Measurements from ENCODE around the gene ACP1.
A peak's percentile ranks its signal among the peaks of the same experiment; 100 is the strongest.

ACP1 gene

DNA sequence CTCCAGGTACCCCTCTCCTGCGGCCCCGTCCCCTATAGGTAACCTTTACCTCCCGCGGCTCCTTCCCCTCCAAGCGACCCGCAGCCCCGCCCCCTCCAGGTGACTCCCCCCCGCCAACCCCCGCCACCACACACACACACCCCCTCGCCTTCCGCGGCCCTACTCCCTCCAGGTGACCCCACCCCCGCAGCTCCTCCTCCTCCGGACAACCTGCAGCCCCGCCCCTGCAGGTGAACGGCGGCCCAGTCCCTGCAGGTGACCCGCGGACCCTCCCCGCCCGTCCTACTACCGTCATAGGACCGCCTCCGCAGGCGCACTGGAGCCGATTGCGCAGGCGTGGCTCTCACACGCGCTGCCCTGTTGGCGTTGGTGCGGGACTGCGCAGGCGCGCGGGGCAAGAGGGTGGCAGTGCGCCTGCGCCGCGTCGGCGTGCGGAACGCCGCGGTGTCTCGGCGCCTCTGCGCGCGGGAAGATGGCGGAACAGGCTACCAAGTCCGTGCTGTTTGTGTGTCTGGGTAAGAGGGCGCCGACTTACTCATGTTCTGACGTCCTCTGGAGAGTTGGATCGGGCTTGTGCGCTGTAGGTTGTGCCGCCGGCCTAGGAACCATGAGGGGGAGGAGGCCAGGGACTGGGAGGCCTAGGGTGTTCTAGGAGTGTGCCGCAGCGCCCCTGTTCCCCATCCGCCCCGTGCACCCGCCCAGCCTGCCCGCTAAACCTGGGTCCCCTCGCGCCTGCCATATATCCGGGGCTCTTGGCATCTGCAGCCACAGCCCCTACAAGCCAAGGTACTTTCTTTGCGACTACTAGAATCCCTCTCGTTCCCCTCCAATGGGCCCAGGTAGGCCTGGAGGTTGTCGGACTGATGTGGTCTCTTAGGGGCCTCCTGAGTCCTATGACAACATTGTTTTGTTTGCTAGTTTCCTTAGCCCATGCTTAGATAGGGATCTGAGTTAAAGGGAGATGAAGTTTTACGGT lies at the start of gene ACP1:
Gene ACP1, plus strand, starts transcription at position 455 of the 976 bp plus-strand sequence. Its CDS starts 18 bp downstream, at position 473.
- DNase-seq (ENCODE audit: low spot score) = peak; percentile 93

DNA sequence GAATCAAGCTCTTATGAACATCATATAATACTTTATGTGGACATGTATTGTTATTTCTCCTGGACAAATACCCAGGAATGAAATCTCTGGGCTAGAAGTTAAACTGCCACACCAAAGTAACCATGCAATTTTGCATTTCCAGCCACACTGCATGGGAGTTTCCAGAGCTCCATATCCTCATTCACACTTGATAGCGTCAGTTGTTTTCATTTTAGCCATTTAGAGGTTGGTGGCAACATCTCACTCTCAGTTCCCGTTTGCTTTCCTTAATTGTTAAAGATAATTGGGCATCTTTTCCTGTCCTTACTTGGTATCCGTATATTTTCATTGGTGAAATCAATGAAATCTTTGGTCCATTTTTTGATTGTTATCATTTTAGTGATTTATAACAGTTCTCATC lies 48.7 kb upstream of the ACP1 start:
- DNase-seq (ENCODE audit: low spot score) = no peak

DNA sequence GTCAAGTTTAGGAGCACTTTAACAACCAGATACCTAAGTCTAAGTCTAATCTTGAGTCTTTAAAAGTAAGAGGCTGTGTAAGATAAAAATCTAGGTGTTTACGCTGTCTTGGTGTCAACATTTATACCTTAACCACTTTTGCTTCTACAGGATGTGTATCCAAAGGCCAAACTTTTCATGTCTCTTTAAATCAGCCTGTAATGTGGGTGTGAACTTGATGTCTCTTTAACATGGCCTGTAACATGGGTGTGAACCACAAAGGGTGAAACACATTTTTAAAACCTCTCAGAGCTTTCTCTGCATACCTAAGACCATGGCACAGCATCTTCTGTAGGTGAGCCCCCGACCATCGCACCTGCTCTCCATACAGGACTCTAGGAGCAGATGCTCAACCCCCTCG lies 41.3 kb upstream of the ACP1 start:
- no peak for DNase-seq (ENCODE audit: low spot score)

DNA sequence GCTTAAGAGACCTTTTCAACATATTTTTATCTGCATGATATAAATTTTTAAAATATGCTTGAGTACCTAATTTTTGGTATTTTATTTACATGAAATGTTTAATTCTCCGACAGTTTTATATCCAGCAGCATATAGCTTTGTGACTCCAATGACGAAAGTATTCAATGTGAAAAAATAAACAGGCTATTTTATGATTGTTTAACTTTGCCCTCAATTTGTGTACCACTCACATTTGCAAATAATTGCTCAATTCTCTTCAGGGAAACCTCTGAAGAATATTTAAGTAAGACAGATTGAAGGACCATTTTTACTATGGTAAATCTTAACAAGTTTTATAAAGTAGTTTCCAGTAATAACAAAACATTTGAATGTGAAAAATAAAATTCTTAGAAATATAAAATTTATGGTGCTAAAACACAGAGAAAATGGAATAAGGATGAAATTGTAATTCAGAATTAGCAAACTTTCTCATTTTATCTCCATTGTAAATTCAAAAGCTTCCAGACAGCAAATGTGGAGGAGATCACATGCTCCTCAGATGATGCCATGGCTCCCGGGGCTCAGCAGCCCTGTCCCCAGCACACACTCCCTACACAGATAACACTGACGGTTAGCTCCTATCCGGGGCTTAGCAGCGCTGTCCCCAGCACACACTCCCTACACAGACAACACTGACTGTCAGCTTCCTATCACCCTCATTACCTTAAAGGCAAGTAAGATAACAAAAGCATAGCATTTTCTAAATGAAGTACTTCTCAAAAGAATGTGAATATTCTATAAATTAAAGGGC lies 40.6 kb upstream of the ACP1 start:
- no peak for DNase-seq (ENCODE audit: low spot score)

DNA sequence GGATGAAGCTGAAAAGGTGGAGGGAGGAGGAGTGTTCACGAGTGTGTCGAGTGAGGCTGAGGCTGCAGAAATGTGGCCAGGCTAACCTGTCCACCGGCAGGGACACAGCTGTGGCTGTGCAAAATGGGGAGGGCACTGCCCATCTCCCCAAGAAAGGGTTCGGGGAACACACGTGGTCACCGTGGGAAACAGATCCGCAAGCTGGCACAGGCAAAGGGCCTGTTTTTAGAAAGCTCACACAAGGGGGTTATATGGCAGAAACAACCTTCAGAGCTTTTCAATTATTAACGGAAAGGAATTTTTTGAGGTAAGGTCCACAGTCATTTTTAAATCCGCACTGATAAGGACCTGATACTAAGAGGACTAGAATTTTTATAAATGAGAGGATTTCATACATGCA lies 36.6 kb upstream of the ACP1 start:
- no peak for DNase-seq (ENCODE audit: low spot score)

DNA sequence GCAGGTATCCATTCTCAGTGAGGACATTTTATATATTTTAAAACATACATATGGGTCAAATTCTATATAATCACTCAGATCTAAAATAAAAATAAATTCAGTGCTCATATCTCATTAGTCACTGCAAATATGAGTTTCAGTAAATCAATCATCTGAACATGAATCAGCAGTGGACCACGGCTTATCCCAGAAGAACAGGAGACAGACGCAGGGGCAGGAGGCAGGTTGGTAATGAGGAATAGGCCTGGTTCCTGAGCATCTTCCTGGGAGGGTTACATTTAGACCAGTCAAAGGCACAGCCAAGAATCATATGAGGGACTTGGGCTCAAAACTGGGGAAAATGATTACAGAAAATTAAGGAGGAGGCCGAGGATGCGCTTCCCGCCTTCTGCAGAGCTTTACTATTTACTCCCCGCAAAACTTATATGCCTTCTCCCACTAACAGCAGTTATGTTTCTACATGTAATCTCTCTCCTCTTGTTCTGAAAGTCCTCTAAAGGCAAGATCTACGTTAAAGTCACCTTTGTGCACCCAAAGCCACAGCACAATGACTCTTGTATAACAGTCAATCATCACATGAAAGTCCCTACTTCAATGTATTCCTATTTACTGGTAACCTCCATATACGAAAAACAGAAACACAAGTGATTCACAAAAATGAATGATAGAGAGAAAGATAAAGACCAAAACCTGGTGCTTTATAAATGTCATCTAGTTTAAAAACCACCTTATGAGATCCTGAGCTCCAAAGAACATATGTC lies 36.0 kb upstream of the ACP1 start:
- no peak for DNase-seq (ENCODE audit: low spot score)

DNA sequence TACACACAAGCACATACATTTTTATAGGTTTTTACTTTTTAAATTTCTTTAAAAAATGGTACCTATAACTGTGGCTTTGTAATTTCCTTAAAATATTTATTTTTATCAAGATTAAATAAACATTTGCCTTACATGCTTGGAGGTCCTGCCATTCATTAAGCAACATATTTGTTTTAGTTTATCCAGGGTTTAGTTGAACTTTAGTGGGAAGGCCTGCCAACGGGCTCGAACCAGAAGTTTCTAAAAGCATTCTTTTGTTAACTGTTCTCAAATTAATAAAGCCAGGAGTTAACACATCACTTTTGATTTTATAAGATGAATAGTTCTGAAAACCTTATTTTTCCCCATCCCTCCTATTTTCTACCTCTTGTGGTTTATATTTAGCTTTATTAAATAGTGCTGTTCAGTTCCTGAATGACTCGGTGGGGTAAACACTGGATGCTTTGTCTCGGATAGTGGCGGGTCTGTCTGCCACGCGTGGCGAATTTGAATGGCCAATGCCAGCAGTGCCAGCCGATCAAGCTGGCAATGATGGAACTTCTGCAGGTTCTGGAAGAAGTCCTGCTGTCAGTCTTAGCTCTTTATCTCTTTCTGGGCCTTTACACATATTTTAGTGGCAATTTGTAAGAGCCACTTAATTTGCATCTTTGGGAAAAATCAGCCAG lies 33.1 kb upstream of the ACP1 start:
- DNase-seq (ENCODE audit: low spot score) = no peak

DNA sequence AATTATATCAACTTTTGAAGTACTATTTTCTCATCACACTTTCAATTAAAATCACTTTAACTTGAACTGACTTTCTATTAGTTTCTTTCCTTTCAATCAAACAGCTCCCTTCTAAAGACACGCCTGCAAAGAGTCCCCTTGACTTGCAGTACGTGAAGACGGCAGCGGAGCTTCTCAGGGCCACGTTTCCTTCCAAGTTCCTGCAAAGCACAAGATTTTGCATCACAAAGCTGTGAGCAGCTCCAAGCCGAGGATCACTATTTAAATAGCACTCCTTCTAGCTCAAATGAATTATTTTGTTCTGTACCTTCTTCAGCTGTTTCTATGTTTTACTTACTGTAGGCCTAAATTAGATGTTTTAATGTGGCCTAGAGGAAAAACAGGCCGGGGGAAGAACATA lies 31.7 kb upstream of the ACP1 start:
- DNase-seq (ENCODE audit: low spot score) = no peak

DNA sequence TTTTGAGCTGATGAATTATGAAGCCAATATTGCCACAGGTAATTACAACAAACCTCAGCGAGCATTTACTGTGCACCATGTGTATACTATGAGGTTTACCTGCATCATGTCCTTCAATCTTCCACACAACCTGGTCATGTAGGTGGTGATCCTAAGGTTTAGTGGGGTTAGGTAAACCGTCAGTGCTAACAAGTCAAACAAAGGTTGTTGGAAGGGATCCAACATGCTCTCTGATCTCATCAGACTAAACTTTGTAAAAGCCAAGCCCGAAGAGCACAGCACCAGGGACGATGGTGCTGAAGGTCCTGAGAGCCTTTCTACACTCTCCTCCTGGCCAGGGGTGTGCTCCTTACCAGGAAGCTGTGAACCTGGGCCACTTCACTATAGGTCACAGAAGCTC lies 30.3 kb upstream of the ACP1 start:
- no peak for DNase-seq (ENCODE audit: low spot score)

DNA sequence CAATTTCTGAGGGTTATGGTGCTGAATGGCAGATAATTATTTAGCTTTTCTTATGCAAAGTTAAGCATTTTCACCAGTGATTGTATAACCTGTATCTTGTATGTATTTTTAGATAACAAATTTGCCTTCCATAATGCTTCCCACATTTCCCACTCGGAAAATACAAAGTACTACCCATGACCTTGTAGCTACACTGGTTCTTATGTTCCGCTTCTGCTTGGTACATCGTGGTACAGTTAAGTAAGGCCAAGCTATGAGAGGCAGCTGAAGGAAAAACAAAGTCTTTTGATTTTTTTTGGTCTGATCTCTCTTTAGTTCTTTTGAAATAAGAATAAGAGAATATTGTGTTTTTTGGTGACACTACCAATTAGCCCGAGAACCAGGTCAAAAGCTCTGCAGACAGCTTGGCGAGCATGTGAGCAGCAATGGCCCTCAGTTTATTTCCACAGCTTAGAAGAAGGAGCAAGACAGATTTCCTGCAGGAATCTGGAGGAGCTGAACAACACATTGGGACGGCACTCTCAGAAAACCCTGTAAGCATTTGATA lies 27.7 kb upstream of the ACP1 start:
- no peak for DNase-seq (ENCODE audit: low spot score)

DNA sequence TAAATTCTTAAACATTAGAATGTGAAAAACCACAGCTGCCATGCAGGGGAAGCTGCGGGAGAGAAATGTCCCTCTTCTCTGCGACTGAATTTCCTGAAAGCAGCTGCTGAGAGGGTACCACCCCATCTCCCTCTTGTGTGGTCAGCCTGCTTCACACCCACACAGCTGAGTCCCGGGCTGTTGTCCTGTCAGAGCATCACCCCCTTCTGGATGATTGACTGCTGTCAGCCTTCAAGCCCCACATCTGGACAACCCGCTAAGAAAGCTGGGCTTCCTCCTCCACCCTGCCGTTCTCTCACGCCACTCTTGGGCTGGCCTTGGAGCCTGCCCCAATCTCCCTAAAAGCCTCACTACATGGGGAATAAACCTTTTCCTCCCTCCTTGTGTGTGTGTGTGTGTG lies 26.9 kb upstream of the ACP1 start:
- DNase-seq (ENCODE audit: low spot score) = no peak

DNA sequence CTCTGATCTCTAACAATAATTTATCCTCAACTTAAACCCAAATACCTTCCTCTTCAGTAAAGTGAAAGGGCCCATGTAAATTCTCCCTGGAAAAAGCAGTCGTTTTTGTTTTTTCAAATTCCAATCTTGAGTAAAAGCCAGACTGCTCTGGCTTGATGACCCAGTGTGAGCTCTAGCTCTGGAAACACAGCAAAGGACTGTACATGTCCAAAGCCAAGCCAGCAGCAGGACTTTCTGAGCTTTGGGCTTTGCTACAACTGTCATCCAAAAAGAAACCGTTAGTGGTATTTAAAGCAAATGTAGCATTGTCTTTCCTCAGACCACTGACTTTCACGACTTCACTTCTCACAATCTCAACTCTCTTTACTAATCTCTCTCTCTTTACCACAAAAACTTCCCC lies 26.3 kb upstream of the ACP1 start:
- DNase-seq (ENCODE audit: low spot score) = no peak

DNA sequence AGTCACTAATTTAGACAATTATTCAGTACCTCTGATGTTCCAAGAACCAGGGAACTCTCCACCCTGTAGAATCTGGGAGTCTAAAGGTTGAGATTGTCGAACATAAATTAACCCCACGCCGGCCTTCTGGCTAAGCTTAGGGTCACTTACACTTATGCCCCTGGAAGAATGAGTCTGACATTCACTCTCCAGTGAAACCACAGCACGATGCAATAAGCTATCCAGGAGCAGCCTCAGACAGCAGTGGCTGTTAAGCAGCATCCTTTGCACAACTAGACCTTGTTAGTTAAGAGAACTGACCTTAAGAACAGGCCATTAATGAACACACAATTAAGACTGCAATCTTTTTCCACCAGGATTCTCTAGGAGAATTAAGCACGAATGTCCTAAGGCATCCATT lies 25.9 kb upstream of the ACP1 start:
- no peak for DNase-seq (ENCODE audit: low spot score)

DNA sequence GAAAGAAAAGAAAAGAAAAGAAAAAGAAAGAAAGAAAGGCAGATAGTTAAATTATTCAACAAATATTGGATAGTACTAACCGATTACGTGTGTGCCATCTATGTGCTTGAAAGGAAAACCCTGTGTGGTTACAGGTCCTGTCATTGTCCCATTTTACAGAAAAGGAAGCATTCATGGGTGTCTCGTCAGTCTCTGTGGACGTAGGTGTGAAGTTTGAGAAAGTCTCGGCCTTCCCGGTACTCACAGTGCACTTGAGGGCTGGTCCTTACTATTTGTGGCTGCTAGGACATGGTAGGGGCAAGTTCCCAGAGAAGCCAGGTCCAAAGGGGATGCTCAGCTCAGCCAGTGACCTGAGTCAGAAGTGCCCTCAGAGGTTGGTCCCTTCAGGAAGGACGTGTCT lies 20.2 kb upstream of the ACP1 start:
- no peak for DNase-seq (ENCODE audit: low spot score)

DNA sequence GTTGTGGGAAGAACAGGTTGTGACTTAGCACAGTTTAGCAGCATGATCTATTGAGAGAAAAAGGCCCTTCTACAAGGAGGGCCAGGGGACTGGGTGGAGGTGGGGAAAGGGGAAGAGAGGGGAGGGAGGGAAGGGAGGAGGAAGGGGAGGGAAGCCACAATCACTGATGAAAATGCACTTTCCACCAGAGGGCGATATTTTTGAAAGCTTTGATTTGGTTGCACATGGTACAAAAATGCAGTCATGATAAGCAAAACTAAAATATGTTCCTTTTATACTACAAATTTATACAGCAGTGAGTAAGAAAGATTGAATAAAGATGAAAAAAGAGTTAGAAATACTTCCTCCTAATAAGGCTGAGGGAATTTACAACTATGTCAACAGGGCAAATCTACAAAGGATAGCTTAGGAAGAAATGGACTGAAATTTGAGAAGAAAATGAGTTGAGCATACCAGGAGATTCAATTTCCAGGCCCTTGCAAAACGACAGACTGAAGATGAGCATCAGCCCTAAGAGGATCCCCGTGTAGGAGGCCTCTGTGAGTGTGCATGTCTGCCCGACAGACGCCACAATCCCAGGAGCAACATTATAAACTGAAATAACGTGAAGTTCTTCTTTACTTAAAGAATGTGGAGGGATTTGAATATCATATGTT lies 18.1 kb upstream of the ACP1 start:
- DNase-seq (ENCODE audit: low spot score) = no peak

DNA sequence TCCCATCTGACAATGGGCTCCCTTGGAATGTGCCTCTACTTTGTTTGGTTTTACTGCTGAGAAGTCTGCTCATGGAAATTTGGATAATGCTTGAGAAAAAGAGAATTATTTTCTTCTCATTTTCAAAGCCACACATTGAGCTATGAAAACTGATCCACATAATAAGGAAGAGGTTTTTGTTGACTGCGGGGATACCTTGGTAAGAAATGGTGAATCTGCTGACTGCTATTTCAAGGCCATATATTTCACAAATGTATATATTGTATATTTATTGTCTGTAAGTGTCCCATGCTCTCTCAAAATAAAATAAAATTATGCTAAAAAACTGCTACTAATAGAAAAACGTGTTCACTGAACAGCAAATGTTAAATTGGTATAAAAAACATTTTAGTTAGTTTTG lies 16.0 kb upstream of the ACP1 start:
- DNase-seq (ENCODE audit: low spot score) = no peak

DNA sequence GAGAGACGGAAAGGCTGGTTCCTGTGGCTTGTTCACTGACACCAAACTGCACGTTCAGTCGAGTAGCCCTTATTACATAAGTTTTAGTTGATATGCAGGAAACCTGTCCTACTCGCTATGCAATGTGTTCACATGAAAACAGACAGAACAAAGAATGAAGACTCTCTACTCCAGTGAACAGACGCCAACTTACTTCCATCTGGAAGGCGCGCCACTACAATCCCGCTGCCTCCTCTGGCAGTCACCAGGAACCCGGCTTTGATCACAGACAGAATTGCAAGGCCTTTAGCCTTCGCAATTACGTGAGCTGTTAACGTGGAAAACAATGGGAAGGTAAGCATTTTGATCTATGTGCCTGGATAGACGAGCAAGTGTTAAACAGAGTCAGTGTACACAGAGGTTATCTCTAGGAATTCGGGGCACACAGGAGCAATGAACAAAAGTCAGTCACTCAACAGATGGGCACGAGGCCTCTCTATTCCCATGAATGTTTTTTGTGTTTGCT lies 15.2 kb upstream of the ACP1 start:
- DNase-seq (ENCODE audit: low spot score) = no peak

DNA sequence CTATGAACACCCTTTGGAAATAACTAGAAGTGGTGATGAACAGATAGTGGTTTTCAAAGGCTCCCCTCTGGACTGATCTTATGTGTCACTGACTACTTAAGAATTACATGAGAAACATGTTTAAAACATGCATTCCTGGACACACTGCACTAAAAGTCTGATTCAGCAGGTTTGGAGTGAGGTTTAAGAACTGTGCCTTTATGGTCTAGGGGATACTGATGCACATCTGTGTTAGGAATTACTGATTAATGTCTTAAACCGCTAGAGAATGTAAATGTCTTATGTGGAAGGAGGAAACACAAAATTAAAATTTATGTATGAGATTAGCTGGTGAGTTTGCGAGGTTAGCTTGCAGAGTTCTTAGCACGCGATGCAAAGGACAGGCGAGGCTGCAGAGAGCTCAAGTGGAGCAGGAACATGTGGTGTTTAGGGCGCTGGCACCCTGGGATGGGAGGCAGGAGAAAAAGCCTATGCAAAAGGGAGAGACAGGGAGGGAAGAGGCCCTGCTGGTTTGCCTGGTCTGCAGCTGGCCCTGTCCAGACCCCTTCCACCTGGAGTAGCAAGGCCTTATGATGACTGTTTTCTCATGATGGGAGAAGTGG lies 12.6 kb upstream of the ACP1 start:
- no peak for DNase-seq (ENCODE audit: low spot score)

DNA sequence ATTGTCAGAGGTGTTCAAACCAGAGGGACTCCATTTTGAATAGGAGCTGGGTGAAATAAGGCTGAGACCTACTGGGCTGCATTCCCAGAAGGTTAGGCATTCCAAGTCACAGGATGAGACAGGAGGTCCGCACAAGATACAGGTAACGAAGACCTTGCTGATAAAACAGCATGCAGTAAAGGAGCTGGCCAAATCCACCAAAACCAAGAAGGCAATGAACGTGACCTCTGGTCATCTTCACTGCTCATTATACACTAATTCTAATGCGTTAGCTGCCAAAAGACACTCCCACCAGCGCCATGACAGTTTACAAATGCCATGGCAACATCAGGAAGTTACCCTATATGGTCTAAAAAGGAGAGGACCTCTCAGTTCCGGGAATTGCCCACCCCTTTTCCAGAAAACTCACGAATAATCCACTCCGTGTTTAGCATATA lies 11.5 kb upstream of the ACP1 start:
- no peak for DNase-seq (ENCODE audit: low spot score)

DNA sequence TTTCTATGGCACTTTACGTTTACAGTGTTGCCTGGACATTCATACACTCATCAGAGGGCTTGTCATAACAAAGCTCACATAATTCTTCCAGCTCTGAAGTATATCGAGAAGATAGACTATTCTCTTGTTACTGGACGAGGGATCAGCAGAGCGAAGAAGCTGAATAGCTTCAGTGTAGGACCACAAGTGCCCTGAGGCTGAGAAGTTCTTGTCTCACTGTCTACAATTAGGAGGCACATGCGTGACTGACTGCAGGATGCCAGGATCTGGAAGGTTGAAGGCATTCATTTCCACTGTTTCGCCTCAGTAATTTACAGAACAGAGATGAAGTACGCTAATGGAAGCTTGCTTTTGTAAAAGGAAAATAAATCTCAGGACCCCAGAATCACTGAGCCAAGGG lies 10.5 kb upstream of the ACP1 start:
- no peak for DNase-seq (ENCODE audit: low spot score)

All from HuH-7 (cell line).